OCI-LY7 (cell line): ENCODE results near the gene TMEM217.

Experiments used
- CTCF ChIP-seq: fragments of 200-600 bp; sonication (generic); conservative IDR thresholded peaks from 2 replicates; pipeline ENCODE4 v1.5.1; 2014; ENCODE audit warnings: mild to moderate bottlenecking, antibody characterized with exemption, low read length, moderate library complexity, mixed read lengths
- EZH2phosphoT487 ChIP-seq: fragments of 200-600 bp; sonication (generic); IDR thresholded peaks from 2 replicates; pipeline ENCODE4 v1.6.1; 2018; ENCODE audit warnings: low read depth, borderline replicate concordance, mild to moderate bottlenecking, mixed run types, antibody characterized with exemption, low read length, moderate library complexity, mixed read lengths

GRCh38 chr6:37261198-37261597 lies 3.3 kb upstream of the TMEM217 start:
- no peak for TF ChIP-seq CTCF
- TF ChIP-seq EZH2phosphoT487, result no peak
